RWPE1 (cell line): ENCODE results near the gene IPMK.

ENCODE experiments used
- CTCF ChIA-PET: fragments of 350-600 bp; sonication (Branson Sonifier 250); formaldehyde crosslinking; extraction: SDS; loops from one replicate; lab custom pipeline; 2021; lab: Yijun Ruan, JAX
- POLR2A ChIA-PET: fragments of 400-600 bp; formaldehyde crosslinking; extraction: SDS; loops from one replicate; lab custom pipeline; 2020; ENCODE audit warnings: antibody characterized with exemption; ENCODE audit not compliant: low non-redundant PET; lab: Yijun Ruan, JAX
- DNase-seq: peaks from one replicate; pipeline ENCODE4 v3.0.0; 2012; ENCODE audit warnings: low spot score
- H3K27ac ChIP-seq: fragments of 450-650 bp; 2 replicates; pipeline ENCODE4 v1.5.1; 2017
- TF ChIP-seq, protein P1 (sequence below): fragments of 450-650 bp; conservative IDR thresholded peaks from 2 replicates; pipeline ENCODE4 v1.5.1; 2017; ENCODE audit warnings: low read depth, mild to moderate bottlenecking

IPMK gene

GRCh38 chr10:58302254-58302653 lies 34.6 kb upstream of the IPMK start:
- CTCF ChIA-PET, result interaction anchor here (0.6 kb wide), 2 partner anchors 121 to 147 kb away, joined by 3 to 5 read pairs; no protein-coding TSS in a partner anchor
- DNase-seq, result no peak
- POLR2A ChIA-PET, result no interaction called here
- TF ChIP-seq, protein P1, sequence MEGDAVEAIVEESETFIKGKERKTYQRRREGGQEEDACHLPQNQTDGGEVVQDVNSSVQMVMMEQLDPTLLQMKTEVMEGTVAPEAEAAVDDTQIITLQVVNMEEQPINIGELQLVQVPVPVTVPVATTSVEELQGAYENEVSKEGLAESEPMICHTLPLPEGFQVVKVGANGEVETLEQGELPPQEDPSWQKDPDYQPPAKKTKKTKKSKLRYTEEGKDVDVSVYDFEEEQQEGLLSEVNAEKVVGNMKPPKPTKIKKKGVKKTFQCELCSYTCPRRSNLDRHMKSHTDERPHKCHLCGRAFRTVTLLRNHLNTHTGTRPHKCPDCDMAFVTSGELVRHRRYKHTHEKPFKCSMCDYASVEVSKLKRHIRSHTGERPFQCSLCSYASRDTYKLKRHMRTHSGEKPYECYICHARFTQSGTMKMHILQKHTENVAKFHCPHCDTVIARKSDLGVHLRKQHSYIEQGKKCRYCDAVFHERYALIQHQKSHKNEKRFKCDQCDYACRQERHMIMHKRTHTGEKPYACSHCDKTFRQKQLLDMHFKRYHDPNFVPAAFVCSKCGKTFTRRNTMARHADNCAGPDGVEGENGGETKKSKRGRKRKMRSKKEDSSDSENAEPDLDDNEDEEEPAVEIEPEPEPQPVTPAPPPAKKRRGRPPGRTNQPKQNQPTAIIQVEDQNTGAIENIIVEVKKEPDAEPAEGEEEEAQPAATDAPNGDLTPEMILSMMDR, result no peak
- no peak overlapping the region for H3K27ac ChIP-seq

- no peak overlapping the region for H3K27ac ChIP-seq
- no peak for DNase-seq
- ChIA-PET CTCF (interaction anchor here (0.6 to 1.7 kb wide), 6 partner anchors 8 to 954 kb away, joined by 3 to 8 read pairs (median 4); no protein-coding TSS in a partner anchor), POLR2A (no interaction called here)
- TF ChIP-seq, protein P1, result no peak
Observed at GRCh38 chr10:58300676-58301075, 33.0 kb upstream of the IPMK start.

GRCh38 chr10:58299580-58299979 lies 31.9 kb upstream of the IPMK start:
- ChIA-PET CTCF (interaction anchor here (0.6 to 1.7 kb wide), 4 partner anchors 10 to 496 kb away, joined by 3 to 8 read pairs (median 4); no protein-coding TSS in a partner anchor), POLR2A (no interaction called here)
- TF ChIP-seq, protein P1, result peak; percentile 69
- H3K27ac ChIP-seq, result no peak overlapping the region
- DNase-seq, result peak; percentile 63

- TF ChIP-seq, protein P1, result no peak
- ChIA-PET CTCF (no interaction called here), POLR2A (no interaction called here)
- no peak for DNase-seq
- H3K27ac ChIP-seq, result no peak overlapping the region
Observed at GRCh38 chr10:58293989-58294388, 26.3 kb upstream of the IPMK start.

DNA sequence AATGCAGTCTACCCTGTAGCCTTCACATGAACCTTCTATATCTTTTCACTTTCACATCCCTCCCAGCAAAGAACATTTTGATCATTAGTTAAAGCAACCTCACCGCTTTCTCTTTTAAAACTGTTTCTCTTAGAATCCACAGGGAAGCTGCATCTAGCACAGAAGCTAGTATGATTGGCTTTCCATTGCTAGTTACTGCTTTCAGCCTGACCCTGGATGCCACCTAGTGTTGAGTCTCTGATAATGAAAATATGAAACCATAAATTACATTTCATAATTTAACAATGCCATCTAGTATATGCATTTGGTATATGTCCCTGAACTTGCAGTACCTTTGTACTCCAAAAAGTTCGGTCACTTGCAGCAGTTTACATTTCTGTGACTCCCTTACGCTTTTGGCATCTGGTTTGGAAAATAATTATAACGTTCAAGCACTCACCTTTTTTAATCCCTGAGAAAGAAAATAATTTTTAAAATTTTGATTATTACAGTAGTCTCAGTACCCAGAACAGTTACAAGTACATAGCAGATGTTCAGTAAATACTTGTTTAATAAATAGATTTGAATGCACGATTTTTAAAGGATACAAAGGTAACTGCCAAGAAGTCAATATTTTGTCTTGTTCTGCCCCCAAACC lies 24.0 kb upstream of the IPMK start:
- H3K27ac ChIP-seq, result no peak overlapping the region
- ChIA-PET POLR2A (no interaction called here), CTCF (interaction anchor here (0.6 to 3.2 kb wide), 10 partner anchors 16 to 240 kb away, joined by 3 to 33 read pairs (median 5); no protein-coding TSS in a partner anchor)
- peak; percentile 23 for DNase-seq
- TF ChIP-seq, protein P1, result peak; percentile 78

GRCh38 chr10:58282615-58283014 lies 14.9 kb upstream of the IPMK start:
- H3K27ac ChIP-seq, result no peak overlapping the region
- no peak for DNase-seq
- TF ChIP-seq, protein P1, result no peak
- ChIA-PET POLR2A (no interaction called here), CTCF (no interaction called here)
